PC-3 (cell line): ENCODE results near the gene PRR14. TPM values are rescaled to one million over a fixed set of nuclear protein-coding genes. Genes with fewer than 3 reads are reported as not detected.
A peak's percentile ranks its signal among the peaks of the same experiment; 100 is the strongest.

ENCODE experiments used
- ATAC-seq: fragments of 200-7000 bp; cut with Tn5 transposase; 2 replicates; pipeline ENCODE4 v1.9.1; 2020; ENCODE audit warnings: mild to moderate bottlenecking, moderate library complexity
- BruUV-seq: library from RNA; stranded (reverse); fragments of 400-500 nt; replicated peaks from 2 replicates; lab custom pipeline; 2021; lab: Mats Ljungman, UMichigan
- CTCF ChIA-PET: fragments of 300-600 bp; sonication (Branson Sonifier 250); formaldehyde crosslinking; loops from one replicate; lab custom pipeline; 2022; ENCODE audit warnings: antibody characterized with exemption; lab: Charles Lee
- POLR2A ChIA-PET: fragments of 300-600 bp; sonication (Branson Sonifier 250); formaldehyde crosslinking; loops from one replicate; lab custom pipeline; 2022; ENCODE audit warnings: antibody characterized with exemption; ENCODE audit not compliant: unreplicated experiment; lab: Charles Lee
- DNase-seq: peaks from one replicate; pipeline ENCODE4 v3.0.0-alpha.2; 2015
- H2AFZ ChIP-seq: fragments of 300-600 bp; sonication (generic); 2 replicates; pipeline ENCODE4 v1.6.0; 2016; ENCODE audit warnings: antibody characterized with exemption, low read length
- H3F3A ChIP-seq: fragments of 300-600 bp; sonication (generic); one replicate; pipeline ENCODE4 v1.6.0; 2017; ENCODE audit warnings: antibody characterized with exemption, low read length, control low read depth, mild to moderate bottlenecking; ENCODE audit not compliant: unreplicated experiment
- H3K27ac ChIP-seq: fragments of 300-600 bp; sonication (generic); 2 replicates; pipeline ENCODE4 v1.5.1; 2016; ENCODE audit warnings: mild to moderate bottlenecking, low read length
- H3K27me3 ChIP-seq: fragments of 300-600 bp; sonication (generic); 2 replicates; pipeline ENCODE4 v1.6.1; 2016; ENCODE audit warnings: low read length, mixed read lengths
- H3K36me3 ChIP-seq: fragments of 300-600 bp; sonication (generic); 2 replicates; pipeline ENCODE4 v1.6.1; 2016; ENCODE audit warnings: low read depth, mixed run types, low read length, mixed read lengths
- H3K4me1 ChIP-seq: fragments of 300-600 bp; sonication (generic); 2 replicates; pipeline ENCODE4 v1.5.1; 2016; ENCODE audit warnings: low read length; ENCODE audit not compliant: insufficient read depth
- H3K4me2 ChIP-seq: fragments of 300-600 bp; sonication (generic); 2 replicates; pipeline ENCODE4 v1.6.0; 2016; ENCODE audit warnings: low read length
- H3K4me3 ChIP-seq: fragments of 300-600 bp; sonication (generic); 2 replicates; pipeline ENCODE4 v1.5.1; 2016; ENCODE audit warnings: mild to moderate bottlenecking, low read length, mixed read lengths
- H3K79me2 ChIP-seq: fragments of 300-600 bp; sonication (generic); 2 replicates; pipeline ENCODE4 v1.6.1; 2017; ENCODE audit warnings: low read length, mixed read lengths
- H3K9ac ChIP-seq: fragments of 300-600 bp; sonication (generic); 2 replicates; pipeline ENCODE4 v1.6.0; 2016; ENCODE audit warnings: mild to moderate bottlenecking, low read length
- H3K9me2 ChIP-seq: fragments of 300-600 bp; sonication (generic); replicated peaks from 2 replicates; pipeline ENCODE4 v1.6.1; 2016; ENCODE audit warnings: mixed run types, low read length, mixed read lengths
- H3K9me3 ChIP-seq: fragments of 300-600 bp; sonication (generic); 2 replicates; pipeline ENCODE4 v1.6.1; 2016; ENCODE audit warnings: low read length, mixed read lengths
- H4K20me1 ChIP-seq: fragments of 300-600 bp; sonication (generic); 2 replicates; pipeline ENCODE4 v1.6.1; 2016; ENCODE audit warnings: low read length, mixed read lengths
- EZH2 ChIP-seq: fragments of 300-600 bp; sonication (generic); IDR thresholded peaks from one replicate; pipeline ENCODE4 v1.6.1; 2017; ENCODE audit warnings: antibody characterized with exemption, mild to moderate bottlenecking, low read length; ENCODE audit not compliant: unreplicated experiment
- EZH2phosphoT487 ChIP-seq: fragments of 300-600 bp; sonication (generic); IDR thresholded peaks from 2 replicates; pipeline ENCODE4 v1.6.1; 2018; ENCODE audit warnings: mild to moderate bottlenecking, antibody characterized with exemption, low read length, borderline replicate concordance
- intact Hi-C: fragments of 100-400 bp; cut with micrococcal nuclease; formaldehyde crosslinking; loops from 2 replicates; pipeline ENCODE4 v1.9.0; 2023
- total RNA-seq: library from RNA; depleted of rRNA; stranded (reverse); fragments of >200 nt; gene quantifications from 2 replicates; pipeline ENCODE4 v1.2.3, GENCODE V29; 2014
- TF ChIP-seq, protein P1 (sequence below): fragments of 300-600 bp; sonication (generic); conservative IDR thresholded peaks from 2 replicates; pipeline ENCODE4 v1.5.1; 2017; ENCODE audit warnings: antibody characterized with exemption, low read depth, mild to moderate bottlenecking, low read length

The PRR14 gene
- total RNA-seq, 1 experiment from 2014 or later = 9.6 TPM

DNA sequence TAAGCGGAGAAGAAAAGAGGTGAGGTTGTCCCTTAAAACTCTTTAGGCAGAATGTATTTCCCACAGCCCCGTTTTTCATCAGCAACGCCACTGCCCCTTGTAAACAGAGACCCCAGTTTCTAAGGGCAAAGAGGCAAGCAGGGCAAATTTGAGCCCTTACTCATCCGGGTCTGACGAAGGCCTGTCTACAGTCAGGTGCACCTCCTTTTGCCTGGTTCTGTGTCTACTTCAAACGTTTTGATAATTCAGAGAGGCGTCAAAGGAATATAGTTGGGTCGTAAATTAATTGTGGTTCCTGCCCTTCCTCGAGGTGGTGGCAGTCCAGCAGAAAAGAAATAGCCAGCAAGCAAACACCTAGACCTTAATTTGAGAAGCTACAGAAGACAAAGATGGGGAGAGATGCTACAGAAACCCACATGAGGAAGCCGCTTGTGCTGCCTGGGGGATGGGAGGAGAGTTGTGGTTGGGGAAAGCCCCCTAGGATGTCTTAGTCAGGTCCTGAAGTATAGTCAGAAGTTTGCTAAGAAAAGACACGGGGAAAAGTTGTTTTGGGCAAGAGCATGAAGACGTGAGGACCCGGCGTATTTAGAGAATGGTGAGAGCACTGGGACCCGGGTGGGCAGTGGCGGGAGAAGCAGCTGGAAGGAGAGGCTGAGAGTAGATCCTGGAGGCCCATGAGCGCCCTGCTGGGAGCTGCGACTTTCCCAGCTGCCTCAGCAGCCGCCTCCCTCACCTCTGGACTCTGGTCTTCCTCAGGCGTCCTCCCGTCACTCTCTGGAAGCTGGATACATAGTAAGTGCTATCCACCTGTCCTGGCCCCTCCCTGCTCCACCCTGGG lies 9.9 kb downstream of the PRR14 start:
- Histone ChIP-seq H3K4me1 (peaks cover 23% of the 10 kb centered on the region), H3K4me3 (peak overlapping the region; percentile 94), H4K20me1 (no peaks in the 10 kb centered on the region), H3K27ac (no peak overlapping the region), H3K9me2 (no peaks in the 10 kb centered on the region), H3K27me3 (no peaks in the 10 kb centered on the region), H2AFZ (peak overlapping the region; percentile 81; the same call in 1 of the 2 replicates), H3K9me3 (no peaks in the 10 kb centered on the region), H3K79me2 (peaks cover 39% of the 10 kb centered on the region), H3K9ac (peak overlapping the region; percentile 97), H3K36me3 (peaks cover 16% of the 10 kb centered on the region), H3K4me2 (peak overlapping the region; percentile 98), H3F3A (no peaks in the 10 kb centered on the region)
- ChIA-PET CTCF (no interaction called here), POLR2A (no interaction called here)
- ATAC-seq (no peak), DNase-seq (no peak)
- BruUV-seq = TSS peak; percentile 7
- intact Hi-C loops = no loop called here
- no peak for TF ChIP-seq EZH2
- TF ChIP-seq, protein P1, sequence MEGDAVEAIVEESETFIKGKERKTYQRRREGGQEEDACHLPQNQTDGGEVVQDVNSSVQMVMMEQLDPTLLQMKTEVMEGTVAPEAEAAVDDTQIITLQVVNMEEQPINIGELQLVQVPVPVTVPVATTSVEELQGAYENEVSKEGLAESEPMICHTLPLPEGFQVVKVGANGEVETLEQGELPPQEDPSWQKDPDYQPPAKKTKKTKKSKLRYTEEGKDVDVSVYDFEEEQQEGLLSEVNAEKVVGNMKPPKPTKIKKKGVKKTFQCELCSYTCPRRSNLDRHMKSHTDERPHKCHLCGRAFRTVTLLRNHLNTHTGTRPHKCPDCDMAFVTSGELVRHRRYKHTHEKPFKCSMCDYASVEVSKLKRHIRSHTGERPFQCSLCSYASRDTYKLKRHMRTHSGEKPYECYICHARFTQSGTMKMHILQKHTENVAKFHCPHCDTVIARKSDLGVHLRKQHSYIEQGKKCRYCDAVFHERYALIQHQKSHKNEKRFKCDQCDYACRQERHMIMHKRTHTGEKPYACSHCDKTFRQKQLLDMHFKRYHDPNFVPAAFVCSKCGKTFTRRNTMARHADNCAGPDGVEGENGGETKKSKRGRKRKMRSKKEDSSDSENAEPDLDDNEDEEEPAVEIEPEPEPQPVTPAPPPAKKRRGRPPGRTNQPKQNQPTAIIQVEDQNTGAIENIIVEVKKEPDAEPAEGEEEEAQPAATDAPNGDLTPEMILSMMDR = no peak
- no peak for TF ChIP-seq EZH2phosphoT487

- ATAC-seq = no peak
- Histone ChIP-seq H3F3A (no peaks in the 10 kb centered on the region), H4K20me1 (no peaks in the 10 kb centered on the region), H3K9me2 (no peaks in the 10 kb centered on the region), H3K79me2 (peaks cover 39% of the 10 kb centered on the region), H3K27ac (no peak overlapping the region), H3K9ac (no peak overlapping the region), H2AFZ (no peak overlapping the region), H3K4me1 (peaks cover 15% of the 10 kb centered on the region), H3K9me3 (no peaks in the 10 kb centered on the region), H3K4me2 (no peak overlapping the region), H3K27me3 (no peaks in the 10 kb centered on the region), H3K36me3 (peaks cover 16% of the 10 kb centered on the region), H3K4me3 (no peak overlapping the region)
- no peak for DNase-seq
- TF ChIP-seq, protein P1 = no peak
- TF ChIP-seq EZH2 (no peak), EZH2phosphoT487 (no peak)
- BruUV-seq = no TSS peak
- CTCF ChIA-PET = no interaction called here
- intact Hi-C loops = no loop called here
- POLR2A ChIA-PET = no interaction called here
These were observed 11.7 kb downstream of the PRR14 start for GRCh38 chr16:30662449-30662848.

DNA sequence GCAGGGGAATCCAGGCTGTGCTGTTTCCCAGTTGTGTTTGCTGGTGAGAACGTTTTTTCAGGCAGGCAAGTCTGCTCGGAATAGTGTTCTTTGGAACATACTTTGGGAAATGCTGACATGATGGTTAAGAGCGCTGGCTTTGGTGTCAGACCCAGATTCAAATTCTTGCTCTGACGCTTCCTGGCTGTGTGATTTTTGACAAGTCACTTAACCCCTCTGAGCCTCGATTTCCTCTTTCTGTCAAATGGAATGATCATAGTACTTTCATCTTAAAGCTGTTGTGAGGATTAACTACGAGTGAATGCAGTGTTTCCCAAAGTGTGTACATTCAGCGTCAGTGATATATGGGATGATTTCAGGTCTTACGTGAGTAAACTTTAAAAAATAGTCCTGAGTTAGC lies 12.3 kb downstream of the PRR14 start:
- intact Hi-C loops = no loop called here
- no peak for TF ChIP-seq EZH2phosphoT487
- TF ChIP-seq, protein P1 = no peak
- no peak for TF ChIP-seq EZH2
- no peaks in the 10 kb centered on the region for H4K20me1 ChIP-seq
- H3K4me2 ChIP-seq = no peak overlapping the region
- no peaks in the 10 kb centered on the region for H3K9me3 ChIP-seq
- POLR2A ChIA-PET = no interaction called here
- peaks cover 16% of the 10 kb centered on the region for H3K36me3 ChIP-seq
- DNase-seq = no peak
- H3K27ac ChIP-seq = no peak overlapping the region
- ATAC-seq = no peak
- no peaks in the 10 kb centered on the region for H3F3A ChIP-seq
- no TSS peak for BruUV-seq
- no peak overlapping the region for H2AFZ ChIP-seq
- no peaks in the 10 kb centered on the region for H3K9me2 ChIP-seq
- peaks cover 39% of the 10 kb centered on the region for H3K79me2 ChIP-seq
- CTCF ChIA-PET = interaction anchor here (0.5 kb wide), 1 partner anchor 149 kb away, joined by 4 read pairs; no protein-coding TSS in a partner anchor
- no peak overlapping the region for H3K9ac ChIP-seq
- H3K4me1 ChIP-seq = peaks cover 13% of the 10 kb centered on the region
- H3K4me3 ChIP-seq = no peak overlapping the region
- no peaks in the 10 kb centered on the region for H3K27me3 ChIP-seq
